ENCODE data around the gene ZNF827.
A peak's percentile ranks its signal among the peaks of the same experiment; 100 is the strongest.

The ZNF827 gene

DNA sequence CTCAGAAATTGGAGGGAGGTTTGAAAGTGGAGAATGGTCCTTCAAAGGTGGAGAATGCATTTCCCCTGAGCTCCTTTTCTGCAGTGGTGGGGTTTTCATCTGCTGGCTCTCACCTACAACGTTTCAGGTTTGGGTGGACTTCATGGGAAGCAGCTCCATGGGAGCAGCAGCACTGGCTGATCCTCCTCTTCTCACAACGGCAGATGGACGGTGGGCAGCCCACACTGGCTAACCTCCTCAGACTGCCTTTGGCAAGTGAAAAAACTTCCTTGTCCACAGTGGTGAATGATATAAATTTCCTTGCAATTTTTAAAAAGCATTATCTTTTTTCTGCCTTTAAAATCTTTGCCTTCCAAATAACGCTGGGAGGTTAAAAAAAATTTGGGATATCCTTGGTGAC is 93.5 kb downstream of the ZNF827 start:
- Histone ChIP-seq H2AFZ (ENCODE audit: low read length) (no peak overlapping the region), H3K4me3 (ENCODE audit: low read length, poor library complexity, severe bottlenecking) (no peak overlapping the region), H3K4me1 (ENCODE audit: insufficient read depth, low read length, poor library complexity, severe bottlenecking) (peaks cover 17% of the 10 kb centered on the region), H3K9me3 (ENCODE audit: insufficient read depth, low read depth, low read length) (no peaks in the 10 kb centered on the region), H3K4me2 (ENCODE audit: low read depth, low read length, poor library complexity, severe bottlenecking) (no peak overlapping the region), H3K27me3 (ENCODE audit: insufficient read depth, low read length, poor library complexity, severe bottlenecking) (no peaks in the 10 kb centered on the region), H3K36me3 (ENCODE audit: insufficient read depth, low read length) (peaks cover 75% of the 10 kb centered on the region), H3K9me2 (replicated peaks; ENCODE audit: low read depth, low read length) (no peaks in the 10 kb centered on the region), H3F3A (ENCODE audit: low read depth) (0 out of 2 replicates have a peak, but pooled peaks cover 3% of the 10 kb centered on the region), H3K9ac (ENCODE audit: low read depth, low read length, poor library complexity, severe bottlenecking) (no peak overlapping the region), H3K79me2 (ENCODE audit: insufficient read depth, low read length) (no peaks in the 10 kb centered on the region), H4K20me1 (ENCODE audit: insufficient read depth, low read length, poor library complexity, severe bottlenecking) (no peaks in the 10 kb centered on the region)
- TF ChIP-seq, protein P1, sequence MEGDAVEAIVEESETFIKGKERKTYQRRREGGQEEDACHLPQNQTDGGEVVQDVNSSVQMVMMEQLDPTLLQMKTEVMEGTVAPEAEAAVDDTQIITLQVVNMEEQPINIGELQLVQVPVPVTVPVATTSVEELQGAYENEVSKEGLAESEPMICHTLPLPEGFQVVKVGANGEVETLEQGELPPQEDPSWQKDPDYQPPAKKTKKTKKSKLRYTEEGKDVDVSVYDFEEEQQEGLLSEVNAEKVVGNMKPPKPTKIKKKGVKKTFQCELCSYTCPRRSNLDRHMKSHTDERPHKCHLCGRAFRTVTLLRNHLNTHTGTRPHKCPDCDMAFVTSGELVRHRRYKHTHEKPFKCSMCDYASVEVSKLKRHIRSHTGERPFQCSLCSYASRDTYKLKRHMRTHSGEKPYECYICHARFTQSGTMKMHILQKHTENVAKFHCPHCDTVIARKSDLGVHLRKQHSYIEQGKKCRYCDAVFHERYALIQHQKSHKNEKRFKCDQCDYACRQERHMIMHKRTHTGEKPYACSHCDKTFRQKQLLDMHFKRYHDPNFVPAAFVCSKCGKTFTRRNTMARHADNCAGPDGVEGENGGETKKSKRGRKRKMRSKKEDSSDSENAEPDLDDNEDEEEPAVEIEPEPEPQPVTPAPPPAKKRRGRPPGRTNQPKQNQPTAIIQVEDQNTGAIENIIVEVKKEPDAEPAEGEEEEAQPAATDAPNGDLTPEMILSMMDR (conservative IDR thresholded peaks at IDR 0.05; ENCODE audit: low read length), result no peak
- no peak for TF ChIP-seq EZH2phosphoT487 (IDR thresholded peaks at IDR 0.05; ENCODE audit: borderline replicate concordance)

DNA sequence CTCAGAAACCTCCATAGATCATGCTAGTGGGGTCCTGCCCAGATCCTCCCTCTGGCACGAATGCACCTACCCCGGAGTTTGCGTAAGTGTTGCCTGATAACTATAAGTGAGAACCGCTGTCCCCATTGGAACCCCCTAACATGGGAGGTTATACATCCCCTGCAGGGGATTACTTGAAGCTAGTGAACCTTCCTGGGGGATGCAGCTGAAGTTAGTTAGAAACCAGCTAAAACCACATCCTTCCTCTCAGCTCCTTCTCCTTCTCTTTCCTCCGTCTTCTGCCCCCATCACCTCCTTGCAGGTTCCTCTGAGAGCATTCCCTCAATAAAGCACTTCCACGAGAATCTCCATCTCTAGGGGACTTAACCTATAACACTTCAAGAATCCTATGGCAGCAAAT is 95.0 kb downstream of the ZNF827 start:
- H3K36me3 ChIP-seq (ENCODE audit: insufficient read depth, low read length), result peaks cover 72% of the 10 kb centered on the region
- H3F3A ChIP-seq (ENCODE audit: low read depth), result 0 out of 2 replicates have a peak, but pooled peaks cover 3% of the 10 kb centered on the region
- H2AFZ ChIP-seq (ENCODE audit: low read length), result no peak overlapping the region
- H3K27me3 ChIP-seq (ENCODE audit: insufficient read depth, low read length, poor library complexity, severe bottlenecking), result no peaks in the 10 kb centered on the region
- no peaks in the 10 kb centered on the region for H3K9me2 ChIP-seq (replicated peaks; ENCODE audit: low read depth, low read length)
- H3K4me2 ChIP-seq (ENCODE audit: low read depth, low read length, poor library complexity, severe bottlenecking), result peak overlapping the region; percentile 35
- peak overlapping the region; percentile 0 for H3K4me3 ChIP-seq (ENCODE audit: low read length, poor library complexity, severe bottlenecking)
- no peaks in the 10 kb centered on the region for H3K79me2 ChIP-seq (ENCODE audit: insufficient read depth, low read length)
- no peak for TF ChIP-seq EZH2phosphoT487 (IDR thresholded peaks at IDR 0.05; ENCODE audit: borderline replicate concordance)
- TF ChIP-seq, protein P1 (conservative IDR thresholded peaks at IDR 0.05; ENCODE audit: low read length), result no peak
- H3K9ac ChIP-seq (ENCODE audit: low read depth, low read length, poor library complexity, severe bottlenecking), result no peak overlapping the region
- no peaks in the 10 kb centered on the region for H4K20me1 ChIP-seq (ENCODE audit: insufficient read depth, low read length, poor library complexity, severe bottlenecking)
- no peaks in the 10 kb centered on the region for H3K9me3 ChIP-seq (ENCODE audit: insufficient read depth, low read depth, low read length)
- H3K4me1 ChIP-seq (ENCODE audit: insufficient read depth, low read length, poor library complexity, severe bottlenecking), result peaks cover 17% of the 10 kb centered on the region

DNA sequence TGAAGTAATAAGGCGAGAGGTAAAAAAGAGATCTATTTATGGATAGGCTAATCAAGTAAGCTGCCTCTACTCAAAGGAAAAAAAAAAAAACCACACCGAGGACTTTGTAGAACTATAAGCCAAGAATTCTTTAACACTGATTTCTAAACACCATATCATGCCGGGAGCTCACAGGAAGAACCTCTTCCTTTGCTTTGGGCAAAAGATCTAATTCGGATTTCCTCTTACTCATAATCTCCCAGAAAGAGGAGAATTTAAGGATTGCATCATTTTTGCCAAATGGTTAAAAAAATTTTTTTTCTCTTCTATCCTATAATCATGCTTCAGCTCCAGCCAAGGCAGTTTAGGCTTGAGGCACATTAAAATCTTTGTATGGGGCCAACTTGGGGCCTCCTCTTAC is 95.5 kb downstream of the ZNF827 start:
- H3K9me2 ChIP-seq (replicated peaks; ENCODE audit: low read depth, low read length), result no peaks in the 10 kb centered on the region
- H3K4me2 ChIP-seq (ENCODE audit: low read depth, low read length, poor library complexity, severe bottlenecking), result peak overlapping the region; percentile 35
- H3K4me3 ChIP-seq (ENCODE audit: low read length, poor library complexity, severe bottlenecking), result peak overlapping the region; percentile 0
- no peaks in the 10 kb centered on the region for H4K20me1 ChIP-seq (ENCODE audit: insufficient read depth, low read length, poor library complexity, severe bottlenecking)
- TF ChIP-seq, protein P1 (conservative IDR thresholded peaks at IDR 0.05; ENCODE audit: low read length), result no peak
- TF ChIP-seq EZH2phosphoT487 (IDR thresholded peaks at IDR 0.05; ENCODE audit: borderline replicate concordance), result no peak
- H3K36me3 ChIP-seq (ENCODE audit: insufficient read depth, low read length), result peaks cover 67% of the 10 kb centered on the region; the same call in 1 of the 2 replicates
- H3F3A ChIP-seq (ENCODE audit: low read depth), result 0 out of 2 replicates have a peak, but pooled peaks cover 3% of the 10 kb centered on the region
- H3K4me1 ChIP-seq (ENCODE audit: insufficient read depth, low read length, poor library complexity, severe bottlenecking), result peaks cover 17% of the 10 kb centered on the region
- no peaks in the 10 kb centered on the region for H3K27me3 ChIP-seq (ENCODE audit: insufficient read depth, low read length, poor library complexity, severe bottlenecking)
- no peak overlapping the region for H3K9ac ChIP-seq (ENCODE audit: low read depth, low read length, poor library complexity, severe bottlenecking)
- no peaks in the 10 kb centered on the region for H3K9me3 ChIP-seq (ENCODE audit: insufficient read depth, low read depth, low read length)
- H3K79me2 ChIP-seq (ENCODE audit: insufficient read depth, low read length), result no peaks in the 10 kb centered on the region
- H2AFZ ChIP-seq (ENCODE audit: low read length), result no peak overlapping the region

All from Loucy (cell line).